ENCODE results near the gene DAAM1.

Gene DAAM1

GRCh38 chr14:59189091-59189785 is 771 bp downstream of the DAAM1 start:
- DNase-seq = no peak

GRCh38 chr14:59189786-59190368 is 1.4 kb downstream of the DAAM1 start:
- DNase-seq = peak; percentile 61

GRCh38 chr14:59190372-59190771 is 1.9 kb downstream of the DAAM1 start:
- no peak for DNase-seq

GRCh38 chr14:59195912-59196311 is 7.4 kb downstream of the DAAM1 start:
- DNase-seq = no peak

- no peak for DNase-seq
Measured at GRCh38 chr14:59197695-59198262, 9.3 kb downstream of the DAAM1 start.

GRCh38 chr14:59199205-59199604 is 10.7 kb downstream of the DAAM1 start:
- DNase-seq = no peak

- no peak for DNase-seq
Measured at GRCh38 chr14:59199614-59200013, 11.1 kb downstream of the DAAM1 start.

- no peak for DNase-seq
Measured at GRCh38 chr14:59200195-59200594, 11.7 kb downstream of the DAAM1 start.

GRCh38 chr14:59202031-59202430 is 13.6 kb downstream of the DAAM1 start:
- no peak for DNase-seq

- no peak for DNase-seq
Measured at GRCh38 chr14:59204305-59204704, 15.8 kb downstream of the DAAM1 start.

GRCh38 chr14:59206892-59207291 is 18.4 kb downstream of the DAAM1 start:
- no peak for DNase-seq

- no peak for DNase-seq
Measured at GRCh38 chr14:59207506-59207933, 19.1 kb downstream of the DAAM1 start.

- no peak for DNase-seq
Measured at GRCh38 chr14:59208224-59208814, 19.9 kb downstream of the DAAM1 start.

- DNase-seq = no peak
Measured at GRCh38 chr14:59208954-59209353, 20.5 kb downstream of the DAAM1 start.

- no peak for DNase-seq
Measured at GRCh38 chr14:59210621-59211020, 22.2 kb downstream of the DAAM1 start.

- no peak for DNase-seq
Measured at GRCh38 chr14:59213368-59214315, 25.2 kb downstream of the DAAM1 start.

- no peak for DNase-seq
Measured at GRCh38 chr14:59214702-59215302, 26.3 kb downstream of the DAAM1 start.

- no peak for DNase-seq
Measured at GRCh38 chr14:59215322-59215721, 26.9 kb downstream of the DAAM1 start.

- no peak for DNase-seq
Measured at GRCh38 chr14:59215757-59216156, 27.3 kb downstream of the DAAM1 start.

- DNase-seq = no peak
Measured at GRCh38 chr14:59217011-59217410, 28.5 kb downstream of the DAAM1 start.

- DNase-seq = no peak
Measured at GRCh38 chr14:59221568-59221967, 33.1 kb downstream of the DAAM1 start.

GRCh38 chr14:59224341-59224740 is 35.9 kb downstream of the DAAM1 start:
- no peak for DNase-seq

GRCh38 chr14:59225281-59225680 is 36.8 kb downstream of the DAAM1 start:
- no peak for DNase-seq

Data from activated T-cell treated with anti-CD3 and anti-CD28 coated beads, Interleukin-2, amount 50 U/mL, for 1 hour (primary cell).